GM21737 (cell line): ENCODE results near the gene FGL2.
"Not testable (repeated sequence)": the region's sequence is repeated elsewhere in the genome, so short reads cannot be mapped to it uniquely, and the experiment has no call there.

ENCODE experiments used
- ATAC-seq: cut with Tn5 transposase; IDR thresholded peaks from one replicate; pipeline ENCODE4 v1.9.1; 2021; ENCODE audit warnings: mild to moderate bottlenecking, moderate library complexity; ENCODE audit not compliant: unreplicated experiment

Gene FGL2

GRCh38 chr7:77171073-77171472, 28.5 kb downstream of the FGL2 start:
- not testable (repeated sequence) for ATAC-seq

GRCh38 chr7:77157446-77157845, 42.2 kb downstream of the FGL2 start:
- peak; percentile 62 for ATAC-seq

GRCh38 chr7:77157034-77157433, 42.6 kb downstream of the FGL2 start:
- ATAC-seq = peak; percentile 75

- not testable (repeated sequence) for ATAC-seq
Measured at GRCh38 chr7:77155601-77156377, 43.8 kb downstream of the FGL2 start.

GRCh38 chr7:77154917-77155464, 44.6 kb downstream of the FGL2 start:
- peak; percentile 41 for ATAC-seq

- ATAC-seq = not testable (repeated sequence)
Measured at GRCh38 chr7:77152232-77152631, 47.4 kb downstream of the FGL2 start.
